Right ventricle myocardium superior (tissue), 1 donor: ENCODE data around the gene CLASP2. TPM values are rescaled to one million over a fixed set of nuclear protein-coding genes. Genes with fewer than 3 reads are reported as not detected.

Source experiments
- ATAC-seq: fragments of 200-7000 bp; cut with Tn5 transposase; one replicate; pipeline ENCODE4 v1.9.1; 2020; ENCODE audit warnings: mild to moderate bottlenecking; ENCODE audit not compliant: poor library complexity
- DNase-seq: peaks from one replicate; pipeline ENCODE4 v3.0.0-alpha.2; 2020
- intact Hi-C: fragments of 100-400 bp; cut with DNase I; formaldehyde crosslinking; loops from one replicate; pipeline ENCODE4 v1.11.2; 2022
- total RNA-seq: library from RNA; stranded (reverse); fragmentation: NEBNext Ultra II Directional; extraction: Animal tissue kit (Norgen Biotek cat#: 25700); gene quantifications from one replicate; pipeline ENCODE4 v1.2.1, GENCODE V29; 2021
- donor health status: DM: no; HTN: yes; CAD: no; lungs with severe emphysema.

Gene CLASP2
- total RNA-seq, 1 donor from 2014 or later: 68.3 TPM

- ATAC-seq: no peak
- intact Hi-C loops: no loop called here
- no peak for DNase-seq
These were observed 69.3 kb downstream of the CLASP2 start for GRCh38 chr3:33648793-33649192.

DNA sequence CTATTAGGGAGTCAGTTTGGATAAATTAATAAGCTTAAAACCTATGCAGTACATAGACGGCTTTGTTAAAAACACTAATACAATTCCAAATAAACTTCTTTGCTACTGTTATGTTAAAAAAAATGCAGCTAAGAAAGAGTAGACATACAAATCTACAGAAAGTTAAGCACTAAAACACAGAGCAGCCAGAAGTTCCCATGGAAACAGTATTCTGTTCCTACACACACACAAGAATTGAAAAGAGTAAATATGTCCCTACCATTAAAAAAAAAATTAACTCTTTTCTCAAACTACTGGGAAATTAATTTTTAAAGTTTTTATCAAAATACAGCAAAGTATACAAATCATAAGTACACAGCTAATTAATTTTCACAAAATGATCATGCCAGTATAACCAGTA, 71.6 kb downstream of the CLASP2 start:
- ATAC-seq (no peak), DNase-seq (no peak)
- intact Hi-C loops: no loop called here

DNA sequence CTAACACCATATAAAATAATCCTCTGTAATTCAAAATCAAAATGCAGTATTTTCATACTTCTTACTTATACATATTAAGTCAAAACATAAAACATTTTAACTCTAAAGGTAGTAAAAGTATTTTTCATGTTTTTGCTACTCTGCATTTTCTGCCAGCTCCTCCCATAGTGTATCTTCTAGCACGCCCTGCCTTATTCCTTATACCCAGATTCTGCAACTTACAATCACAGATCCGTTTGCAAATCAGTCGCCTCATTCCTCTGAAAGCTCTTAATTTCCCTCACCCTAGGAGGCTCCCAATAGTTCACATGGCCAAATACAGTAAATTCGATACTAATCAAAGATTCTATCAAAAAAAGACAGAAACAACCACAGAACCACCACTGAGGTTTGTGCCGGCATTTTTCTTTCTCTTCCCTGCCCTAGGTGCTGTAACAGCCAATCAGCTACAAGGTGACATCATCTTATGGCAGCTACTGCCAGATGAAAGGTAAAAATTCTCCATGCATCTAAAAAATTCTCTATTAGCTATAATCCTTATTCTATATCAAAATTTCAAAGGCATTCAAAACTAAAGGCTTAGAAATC, 72.9 kb downstream of the CLASP2 start:
- DNase-seq: no peak
- intact Hi-C loops: no loop called here
- peak; percentile 79 for ATAC-seq

DNA sequence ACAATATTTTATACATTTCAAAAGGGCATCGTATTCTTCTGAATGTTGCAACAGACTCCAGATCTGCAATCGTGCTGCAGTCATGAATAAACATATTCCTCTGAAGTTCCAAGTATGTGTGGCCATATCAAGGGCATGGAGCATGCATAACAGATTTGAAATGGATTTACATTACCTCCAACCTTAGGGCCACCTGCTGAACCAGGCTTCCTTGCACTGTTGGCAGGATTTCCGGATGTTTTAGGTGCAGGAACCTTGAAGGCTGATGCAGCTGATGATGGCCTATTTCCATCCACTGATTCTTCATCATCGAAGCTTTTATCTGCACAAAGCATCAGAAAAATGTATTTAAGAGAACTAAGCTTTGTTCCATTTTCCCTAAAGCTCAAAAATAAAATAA, 73.5 kb downstream of the CLASP2 start:
- ATAC-seq (no peak), DNase-seq (no peak)
- intact Hi-C loops: no loop called here

- ATAC-seq (no peak), DNase-seq (no peak)
- intact Hi-C loops: no loop called here
These were observed 75.2 kb downstream of the CLASP2 start for GRCh38 chr3:33642806-33643205.

DNA sequence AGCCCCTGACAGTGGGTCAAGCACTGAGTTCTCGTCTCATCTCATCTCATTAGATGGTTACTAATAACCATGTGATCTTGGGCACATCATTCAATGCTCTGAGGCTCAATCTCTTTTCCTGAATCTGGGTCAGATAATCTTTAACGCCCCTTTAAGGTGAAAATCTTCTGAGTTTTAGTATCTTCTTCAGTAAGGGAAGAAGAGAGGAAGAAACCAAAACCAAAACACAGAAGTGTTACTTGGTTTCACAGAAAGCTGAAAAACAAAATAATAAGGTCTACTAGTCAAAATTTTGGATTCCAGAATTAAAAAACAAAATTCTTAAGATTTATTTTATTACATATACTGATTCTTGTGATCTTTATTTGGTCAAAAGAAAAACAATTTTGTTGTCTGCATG, 78.2 kb downstream of the CLASP2 start:
- intact Hi-C loops: loop anchor here (5.0 kb wide), 2 partner anchors 77 to 147 kb away; partner anchors contain the start of gene CLASP2
- ATAC-seq (no peak), DNase-seq (no peak)

DNA sequence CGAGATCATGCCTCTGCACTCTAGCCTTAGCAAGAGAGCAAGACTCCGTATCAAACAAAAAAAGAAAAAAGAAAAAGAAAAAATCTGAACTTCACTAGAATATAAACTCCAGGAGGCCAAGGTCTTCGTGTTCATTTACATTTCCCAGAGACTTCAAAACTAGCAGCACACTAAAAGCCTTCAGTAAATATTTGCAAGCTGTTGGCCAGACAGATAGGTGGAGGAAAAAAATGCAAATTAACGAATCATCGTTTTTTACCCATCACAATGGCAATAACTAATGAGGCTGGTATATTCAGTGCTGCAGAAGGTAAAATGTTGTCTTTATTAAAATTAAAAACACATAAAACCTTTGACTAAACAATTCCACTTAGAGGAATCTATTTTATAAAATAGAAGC, 80.6 kb downstream of the CLASP2 start:
- no peak for ATAC-seq
- intact Hi-C loops: loop anchor here (5.0 kb wide), 2 partner anchors 80 to 150 kb away; partner anchors contain the start of gene CLASP2
- no peak for DNase-seq

DNA sequence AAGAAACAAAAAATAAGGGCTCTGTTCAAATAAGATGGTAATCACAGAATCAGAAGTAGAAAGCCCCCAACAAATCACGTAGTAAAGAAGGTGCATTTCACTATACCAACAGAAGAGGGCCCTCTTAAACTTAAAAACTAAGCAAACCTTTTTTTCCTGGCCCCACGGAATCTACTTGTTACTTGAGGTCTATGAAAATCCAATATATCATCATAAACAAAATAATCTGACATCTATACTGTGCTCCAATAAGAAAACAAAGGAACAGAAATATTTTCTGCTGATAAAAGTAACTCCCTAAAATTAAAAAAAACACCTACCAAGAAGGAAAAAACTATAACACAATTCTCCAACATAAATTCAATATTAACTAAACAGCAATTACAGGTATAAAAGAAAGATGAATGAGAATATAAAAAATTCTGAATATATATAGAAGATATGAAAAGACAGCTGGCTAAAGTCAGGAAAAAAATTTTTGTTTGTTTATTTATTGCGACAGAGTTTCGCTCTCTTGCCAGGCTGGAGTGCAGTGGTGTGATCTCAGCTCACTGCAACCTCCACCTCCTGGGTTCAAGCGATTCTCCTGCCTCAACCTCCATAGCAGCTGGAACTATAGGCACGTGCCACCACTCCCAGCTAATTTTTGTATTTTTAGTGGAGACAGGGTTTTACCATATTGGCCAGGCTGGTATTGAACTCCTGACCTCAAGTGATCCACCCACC, 81.8 kb downstream of the CLASP2 start:
- intact Hi-C loops: loop anchor here (5.0 kb wide), 2 partner anchors 81 to 151 kb away; partner anchors contain the start of gene CLASP2
- ATAC-seq (peak; percentile 53), DNase-seq (no peak)

- ATAC-seq (no peak), DNase-seq (no peak)
- intact Hi-C loops: no loop called here
These were observed 83.8 kb downstream of the CLASP2 start for GRCh38 chr3:33634262-33634661.

DNA sequence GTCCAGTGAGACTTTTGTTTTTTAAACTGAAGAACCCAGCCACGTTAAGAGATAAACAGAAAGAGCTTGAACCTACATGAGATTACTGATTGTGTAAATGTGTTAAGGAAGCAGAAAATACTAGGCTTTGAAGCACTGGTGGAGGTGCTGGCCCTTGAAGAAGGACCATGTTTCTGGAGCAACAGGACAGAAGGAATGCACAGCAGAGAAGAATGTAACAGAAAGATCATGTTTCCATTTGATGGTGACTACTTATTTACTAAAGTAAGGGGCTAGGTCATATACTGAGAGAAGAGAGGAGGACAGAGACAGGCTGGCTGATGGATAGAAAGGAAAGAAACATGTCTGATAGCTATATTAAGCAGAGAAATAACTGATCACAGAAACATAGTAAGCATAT, 88.8 kb downstream of the CLASP2 start:
- DNase-seq: no peak
- no peak for ATAC-seq
- intact Hi-C loops: no loop called here

DNA sequence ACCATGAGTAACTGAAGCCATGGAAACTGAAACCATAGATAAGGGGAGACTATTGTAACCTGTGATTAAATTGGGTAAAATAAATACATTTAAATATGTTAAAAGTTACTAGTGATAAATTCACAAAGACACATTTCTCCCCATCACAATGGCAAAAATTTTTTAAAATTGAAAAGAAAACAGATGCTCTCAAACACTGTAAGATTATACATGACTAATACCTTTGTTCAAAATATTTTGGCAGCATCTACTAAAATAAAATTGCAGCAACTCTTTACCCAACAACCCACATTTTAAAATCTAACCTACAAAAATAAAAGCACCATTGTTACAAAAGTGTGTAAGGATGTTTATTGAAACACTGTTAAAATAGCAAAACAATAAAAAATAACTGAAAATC, 93.3 kb downstream of the CLASP2 start:
- ATAC-seq (no peak), DNase-seq (no peak)
- intact Hi-C loops: no loop called here

DNA sequence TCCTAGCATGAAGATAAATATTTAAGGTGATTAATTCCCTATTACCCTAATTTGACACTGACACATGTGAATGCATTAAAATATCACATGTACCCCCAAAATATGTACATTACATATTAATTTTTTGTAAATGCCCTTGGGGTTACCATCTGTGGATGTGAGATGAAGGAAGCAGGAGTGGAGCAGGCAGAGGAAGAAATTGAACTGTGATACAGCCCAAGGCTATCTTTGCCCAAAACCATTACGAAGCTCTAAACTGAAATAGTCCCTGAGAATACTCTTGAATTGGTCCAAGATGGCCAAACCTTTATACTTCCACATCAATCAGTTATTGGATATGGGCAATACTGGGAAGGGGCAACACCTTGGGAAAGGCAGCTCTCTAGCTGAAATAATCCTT, 105.0 kb downstream of the CLASP2 start:
- intact Hi-C loops: no loop called here
- no peak for ATAC-seq
- DNase-seq: no peak

DNA sequence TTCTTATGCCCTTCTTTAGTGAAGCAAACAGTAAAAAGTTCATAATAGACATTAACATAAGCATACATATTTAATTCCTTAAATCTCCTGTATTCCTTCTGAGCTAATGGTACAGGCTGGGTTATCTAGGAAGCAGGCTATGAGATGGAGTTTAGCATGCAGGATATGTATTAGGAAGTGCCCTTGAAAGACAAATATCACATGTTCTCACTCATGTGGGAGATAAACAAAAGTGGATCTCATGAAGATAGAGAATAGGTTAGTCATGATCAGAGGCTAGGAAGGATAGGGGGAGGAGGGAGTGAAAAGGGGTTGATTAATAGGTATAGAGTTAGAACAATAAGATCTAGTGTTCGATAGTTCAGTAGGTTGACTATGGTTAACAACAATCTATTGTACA, 105.4 kb downstream of the CLASP2 start:
- no peak for DNase-seq
- intact Hi-C loops: no loop called here
- no peak for ATAC-seq

DNA sequence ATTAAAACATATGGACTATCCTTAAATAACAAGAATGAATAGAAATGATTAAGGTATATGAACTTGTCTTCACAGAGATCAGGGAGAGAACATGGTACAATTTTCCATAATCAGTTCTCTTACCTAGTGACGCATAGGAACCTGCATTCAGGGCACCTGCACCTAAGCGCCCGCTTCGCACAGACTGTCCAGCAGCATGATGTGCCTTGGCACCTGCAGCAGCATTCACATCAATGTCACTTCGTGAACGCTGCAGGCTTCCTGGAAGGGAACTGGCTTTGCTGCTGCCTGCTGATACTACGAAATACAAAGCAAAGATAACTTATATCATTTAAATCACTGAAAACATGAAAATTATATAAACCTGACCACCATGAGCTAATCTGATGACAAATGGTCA, 115.2 kb downstream of the CLASP2 start:
- DNase-seq (peak; percentile 54), ATAC-seq (peak; percentile 88)
- intact Hi-C loops: no loop called here

GRCh38 chr3:33597257-33597689, 120.8 kb downstream of the CLASP2 start:
- DNase-seq (no peak), ATAC-seq (peak; percentile 73)
- intact Hi-C loops: no loop called here

DNA sequence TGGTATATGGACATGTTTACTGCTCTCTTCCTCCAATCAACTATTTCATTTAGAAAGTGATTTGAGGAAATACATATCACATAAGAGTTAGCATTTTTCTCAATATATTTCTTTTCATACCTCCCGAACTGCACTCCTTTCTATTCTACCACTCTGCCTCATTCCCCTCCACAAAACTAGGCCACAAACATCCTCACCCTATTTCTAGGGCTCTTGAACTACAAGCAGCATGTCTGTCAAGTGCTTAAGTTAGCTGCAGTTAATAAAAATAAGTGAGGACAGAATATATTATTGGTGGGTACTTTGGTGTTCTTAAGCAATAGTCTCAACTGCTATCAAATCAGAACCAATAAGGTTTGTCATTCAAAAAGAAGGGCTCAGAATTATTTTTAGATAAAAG, 125.1 kb downstream of the CLASP2 start:
- no peak for ATAC-seq
- intact Hi-C loops: no loop called here
- no peak for DNase-seq

DNA sequence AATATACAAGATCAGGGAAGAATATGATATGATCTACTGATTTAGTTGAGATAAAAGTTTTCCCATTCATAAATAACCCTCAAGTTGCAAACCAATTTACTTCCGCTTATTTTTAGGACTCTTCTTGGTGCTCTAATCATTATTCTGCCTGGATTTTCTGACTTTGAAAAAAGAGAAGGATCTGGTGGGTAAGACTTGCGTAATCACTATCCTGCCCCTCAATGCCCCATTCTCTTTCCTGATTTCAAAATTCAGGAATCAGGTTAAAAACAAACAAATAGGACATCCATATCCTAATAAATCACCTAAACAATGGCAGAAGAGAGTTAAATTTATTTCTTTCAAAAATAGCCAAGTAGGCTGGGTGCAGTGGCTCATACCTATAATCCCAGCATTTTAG, 127.5 kb downstream of the CLASP2 start:
- ATAC-seq: no peak
- intact Hi-C loops: no loop called here
- DNase-seq: no peak

GRCh38 chr3:33586402-33586801, 131.7 kb downstream of the CLASP2 start:
- intact Hi-C loops: no loop called here
- DNase-seq (no peak), ATAC-seq (no peak)

- ATAC-seq (no peak), DNase-seq (no peak)
- intact Hi-C loops: no loop called here
These were observed 135.8 kb downstream of the CLASP2 start for GRCh38 chr3:33582234-33582633.

DNA sequence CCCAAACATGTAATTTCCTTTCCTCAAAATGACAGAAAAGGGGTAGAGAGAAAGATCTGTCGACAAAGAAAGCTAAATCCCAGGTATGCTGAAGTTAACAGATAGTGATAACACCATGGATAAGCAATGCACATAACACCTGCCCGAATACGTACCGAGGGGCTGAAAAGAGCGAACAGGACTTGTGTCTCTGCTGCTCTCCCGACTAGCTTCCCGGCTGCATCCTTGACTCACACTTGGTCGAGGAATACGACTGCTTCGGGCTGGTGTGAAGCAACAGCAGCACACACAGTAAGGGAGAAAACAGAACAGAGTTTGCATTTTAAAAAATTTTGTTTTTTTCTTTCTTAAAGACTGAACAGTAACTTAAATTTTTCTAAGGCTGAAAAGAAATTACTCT, 136.4 kb downstream of the CLASP2 start:
- intact Hi-C loops: no loop called here
- DNase-seq (no peak), ATAC-seq (no peak)

DNA sequence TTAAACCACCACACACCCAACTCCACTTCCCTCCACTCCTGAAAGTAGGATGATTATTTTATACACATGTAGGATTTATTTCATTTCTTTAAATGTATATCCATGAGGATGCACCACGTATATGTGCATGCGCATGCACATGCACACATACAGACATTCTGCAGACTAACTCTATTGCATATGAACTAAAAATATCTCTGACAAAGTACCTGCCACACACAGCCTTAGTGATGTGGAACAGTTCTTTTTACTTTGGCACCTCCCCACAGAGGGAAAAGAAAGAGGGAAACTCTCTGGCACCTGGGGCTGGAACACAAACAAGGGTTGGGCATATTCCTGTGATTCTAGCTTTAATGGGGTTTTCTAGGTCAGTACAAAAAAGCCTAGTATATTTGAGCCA, 138.2 kb downstream of the CLASP2 start:
- DNase-seq (no peak), ATAC-seq (peak; percentile 71)
- intact Hi-C loops: no loop called here
